IMR-90 (cell line): ENCODE results near the gene STAC. TPM values are rescaled to one million over a fixed set of nuclear protein-coding genes. Genes with fewer than 3 reads are reported as not detected.

Experiments
- ATAC-seq: fragments of 200-7000 bp; cut with Tn5 transposase; 2 replicates; pipeline ENCODE4 v1.9.1; 2020; ENCODE audit warnings: low read depth, mild to moderate bottlenecking, moderate library complexity
- BruUV-seq: library from RNA; stranded (reverse); fragments of 400-500 nt; replicated peaks from 2 replicates; lab custom pipeline; 2021; lab: Mats Ljungman, UMichigan
- CTCF ChIA-PET: fragments of 300-600 bp; formaldehyde crosslinking; extraction: SDS; loops from one replicate; lab custom pipeline; 2021; ENCODE audit warnings: antibody characterized with exemption; lab: Yijun Ruan, JAX
- POLR2A ChIA-PET: fragments of 300-600 bp; sonication (Branson Sonifier 250); formaldehyde crosslinking; loops from one replicate; lab custom pipeline; 2022; ENCODE audit warnings: antibody characterized with exemption; ENCODE audit not compliant: unreplicated experiment; lab: Charles Lee
- DNase-seq: peaks from one replicate; pipeline ENCODE4 v3.0.0; 2013
- H2AFZ ChIP-seq: replicated peaks from 2 replicates; pipeline ENCODE3; 2013; ENCODE audit warnings: low read length, mild to moderate bottlenecking; ENCODE audit not compliant: poor library complexity
- H2AK5ac ChIP-seq: 2 replicates; pipeline ENCODE4 v1.6.1; 2013; ENCODE audit warnings: low read depth, low read length, inconsistent platforms
- H2AK9ac ChIP-seq: replicated peaks from 2 replicates; pipeline ENCODE3; 2013; ENCODE audit warnings: mild to moderate bottlenecking, low read depth, low read length, moderate library complexity; ENCODE audit not compliant: poor library complexity
- H2BK120ac ChIP-seq: 2 replicates; pipeline ENCODE4 v1.6.1; 2013; ENCODE audit warnings: low read depth, low read length, inconsistent platforms
- H2BK15ac ChIP-seq: 3 replicates; pipeline ENCODE4 v1.6.1; 2013; ENCODE audit warnings: low read depth, low read length, inconsistent platforms
- H2BK20ac ChIP-seq: 2 replicates; pipeline ENCODE4 v1.6.1; 2013; ENCODE audit warnings: low read depth, mild to moderate bottlenecking, inconsistent platforms, low read length, moderate library complexity
- H2BK5ac ChIP-seq: 2 replicates; pipeline ENCODE4 v1.6.1; 2013; ENCODE audit warnings: mild to moderate bottlenecking, low read depth, low read length, inconsistent platforms; ENCODE audit not compliant: poor library complexity, severe bottlenecking
- H3K14ac ChIP-seq: replicated peaks from 2 replicates; pipeline ENCODE4 v1.6.1; 2013; ENCODE audit warnings: low read depth, low read length, inconsistent platforms
- H3K18ac ChIP-seq: 2 replicates; pipeline ENCODE4 v1.6.1; 2013; ENCODE audit warnings: low read depth, low read length, control low read depth
- H3K23ac ChIP-seq: 2 replicates; pipeline ENCODE4 v1.6.1; 2013; ENCODE audit warnings: low read depth, low read length, inconsistent platforms
- H3K27ac ChIP-seq: 2 replicates; pipeline ENCODE4 v1.5.1; 2013; ENCODE audit warnings: mild to moderate bottlenecking, control low read depth, low read length; ENCODE audit not compliant: insufficient read depth
- H3K27me3 ChIP-seq: 2 replicates; pipeline ENCODE4 v1.6.1; 2013; ENCODE audit warnings: low read length; ENCODE audit not compliant: control insufficient read depth, insufficient read depth
- H3K36me3 ChIP-seq: 2 replicates; pipeline ENCODE4 v1.6.1; 2013; ENCODE audit warnings: low read length, mixed read lengths; ENCODE audit not compliant: control insufficient read depth, insufficient read depth
- H3K4ac ChIP-seq: 2 replicates; pipeline ENCODE4 v1.6.1; 2013; ENCODE audit warnings: low read depth, low read length, inconsistent platforms
- H3K4me1 ChIP-seq: 2 replicates; pipeline ENCODE4 v1.6.1; 2013; ENCODE audit warnings: low read length, mixed read lengths; ENCODE audit not compliant: control insufficient read depth, insufficient read depth
- H3K4me2 ChIP-seq: 2 replicates; pipeline ENCODE4 v1.6.1; 2013; ENCODE audit warnings: low read depth, mild to moderate bottlenecking, control low read depth, low read length, moderate library complexity
- H3K4me3 ChIP-seq: 2 replicates; pipeline ENCODE4 v1.5.1; 2013; ENCODE audit warnings: low read depth, mild to moderate bottlenecking, control low read depth, low read length, moderate library complexity; ENCODE audit not compliant: insufficient read depth
- H3K56ac ChIP-seq: 2 replicates; pipeline ENCODE4 v1.6.1; 2013; ENCODE audit warnings: low read length, inconsistent platforms; ENCODE audit not compliant: insufficient read depth; ENCODE audit errors: extremely low read depth
- H3K79me1 ChIP-seq, 2 experiments: 2 replicates each; pipeline ENCODE4 v1.6.1; 2013; ENCODE audit warnings: low read length in 2 of 2, inconsistent platforms in 1 of 2, low read depth in 1 of 2
- H3K9ac ChIP-seq: 2 replicates; pipeline ENCODE4 v1.6.1; 2013; ENCODE audit warnings: low read depth, low read length, control low read depth
- H3K9me1 ChIP-seq: 2 replicates; pipeline ENCODE4 v1.6.1; 2013; ENCODE audit warnings: low read length, inconsistent platforms; ENCODE audit not compliant: insufficient read depth
- H3K9me3 ChIP-seq: 2 replicates; pipeline ENCODE4 v1.6.1; 2013; ENCODE audit warnings: low read length; ENCODE audit not compliant: control insufficient read depth, insufficient read depth
- H4K20me1 ChIP-seq: 2 replicates; pipeline ENCODE4 v1.6.1; 2013; ENCODE audit warnings: low read length, inconsistent platforms; ENCODE audit not compliant: insufficient read depth
- H4K5ac ChIP-seq: 2 replicates; pipeline ENCODE4 v1.6.1; 2013; ENCODE audit warnings: mild to moderate bottlenecking, low read depth, low read length, control low read depth
- H4K8ac ChIP-seq, 2 experiments: 2 replicates each; pipeline ENCODE4 v1.6.1; 2013; ENCODE audit warnings: low read depth in 2 of 2, low read length in 2 of 2, control low read depth in 1 of 2, inconsistent platforms in 1 of 2
- H4K91ac ChIP-seq: 2 replicates; pipeline ENCODE4 v1.6.1; 2013; ENCODE audit warnings: low read depth, low read length, inconsistent platforms; ENCODE audit not compliant: insufficient read depth
- WGBS, 2 experiments: methylation state at CpG; one replicate each; pipeline versions ENCODE4 v1.1.5 to v1.1.7; 2013; ENCODE audit warnings: missing lambda C conversion rate in 2 of 2; ENCODE audit not compliant: insufficient read length in 1 of 2; ENCODE audit errors: extremely low coverage in 2 of 2; 5-methylcytosine and 5-hydroxymethylcytosine counted together
- dilution Hi-C: fragments of 300-500 bp; cut with HindIII; formaldehyde crosslinking; loops from one replicate; pipeline ENCODE4 v1.14.3; 2018; ENCODE audit warnings: low sequenced_read_pairs; ENCODE audit not compliant: unreplicated experiment
- in situ Hi-C: fragments of 300-500 bp; cut with MboI; formaldehyde crosslinking; loops from 3 replicates; pipeline ENCODE4 v1.14.3; 2019; ENCODE audit warnings: low sequenced_read_pairs, inconsistent platforms, mixed read lengths
- intact Hi-C: fragments of 100-400 bp; cut with micrococcal nuclease; formaldehyde crosslinking; loops from 2 replicates; pipeline ENCODE4 v1.10.0; 2022
- polyA plus RNA-seq, 3 experiments: library from polyadenylated mRNA; depleted of rRNA; stranded (reverse); fragments of >200 nt; gene quantifications; 2 replicates each; pipeline ENCODE4 v1.2.3, GENCODE V29; 2012; ENCODE audit warnings: low replicate concordance in 1 of 3
- total RNA-seq: library from RNA; depleted of rRNA; stranded (reverse); fragments of >200 nt; gene quantifications from 2 replicates; pipeline ENCODE4 v1.2.3, GENCODE V29; 2012
- TF ChIP-seq, protein P1 (sequence below): fragments of 150-350 bp; IDR thresholded peaks from 2 replicates; pipeline ENCODE4 v1.6.1; 2016; ENCODE audit warnings: low read depth, mild to moderate bottlenecking, low read length, moderate library complexity, borderline replicate concordance

Gene STAC
- total and polyA plus RNA-seq, 2 of the 4 experiments (the other 2 are of a cell fraction), result 0.19 to 0.36 TPM

DNA sequence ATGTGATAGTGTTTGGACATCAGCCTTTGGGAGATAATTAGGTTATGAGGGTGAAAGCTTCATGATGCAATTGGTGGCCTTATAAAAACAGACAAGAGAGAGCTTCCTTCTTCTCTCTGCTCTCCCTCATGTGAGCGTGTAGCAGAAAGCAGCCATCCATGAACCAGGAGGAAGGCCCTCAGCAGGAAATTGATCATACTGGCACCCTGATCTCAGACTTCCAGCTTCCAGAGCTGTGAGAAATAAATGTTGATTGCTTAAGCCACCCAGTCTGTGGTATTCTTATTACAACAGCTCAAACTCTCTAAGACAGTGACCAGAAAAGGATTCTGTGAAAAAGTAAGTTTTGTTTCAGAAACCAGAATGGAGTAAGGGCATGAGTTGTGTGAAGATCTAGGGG, 13.3 kb downstream of the STAC start:
- no peak overlapping the region for H3K56ac ChIP-seq
- no CpG with 5 or more reads among the region's 1 CpG for WGBS, 2 experiments
- TF ChIP-seq, protein P1, sequence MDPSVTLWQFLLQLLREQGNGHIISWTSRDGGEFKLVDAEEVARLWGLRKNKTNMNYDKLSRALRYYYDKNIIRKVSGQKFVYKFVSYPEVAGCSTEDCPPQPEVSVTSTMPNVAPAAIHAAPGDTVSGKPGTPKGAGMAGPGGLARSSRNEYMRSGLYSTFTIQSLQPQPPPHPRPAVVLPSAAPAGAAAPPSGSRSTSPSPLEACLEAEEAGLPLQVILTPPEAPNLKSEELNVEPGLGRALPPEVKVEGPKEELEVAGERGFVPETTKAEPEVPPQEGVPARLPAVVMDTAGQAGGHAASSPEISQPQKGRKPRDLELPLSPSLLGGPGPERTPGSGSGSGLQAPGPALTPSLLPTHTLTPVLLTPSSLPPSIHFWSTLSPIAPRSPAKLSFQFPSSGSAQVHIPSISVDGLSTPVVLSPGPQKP, result no peak
- DNase-seq, result no peak
- no peaks in the 10 kb centered on the region for H3K9me1 ChIP-seq
- H2AK9ac ChIP-seq, result no peak overlapping the region
- no peak overlapping the region for H3K23ac ChIP-seq
- no peaks in the 10 kb centered on the region for H3K9me3 ChIP-seq
- H4K91ac ChIP-seq, result no peak overlapping the region
- H3K4me1 ChIP-seq, result no peaks in the 10 kb centered on the region
- H2AK5ac ChIP-seq, result no peak overlapping the region
- BruUV-seq, result no TSS peak
- no peak overlapping the region for H4K8ac ChIP-seq
- no peak overlapping the region for H4K5ac ChIP-seq
- ChIA-PET POLR2A (no interaction called here), CTCF (no interaction called here)
- no peak overlapping the region for H2BK120ac ChIP-seq
- in situ Hi-C loops (no loop called here), dilution Hi-C loops (no loop called here), intact Hi-C loops (no loop called here)
- no peaks in the 10 kb centered on the region for H3K79me1 ChIP-seq
- no peak overlapping the region for H3K27ac ChIP-seq
- no peak overlapping the region for H3K18ac ChIP-seq
- no peak overlapping the region for H2BK15ac ChIP-seq
- no peak overlapping the region for H2BK5ac ChIP-seq
- H2BK20ac ChIP-seq, result no peak overlapping the region
- H3K4me3 ChIP-seq, result no peak overlapping the region
- H3K14ac ChIP-seq, result no peak overlapping the region
- H2AFZ ChIP-seq, result no peak overlapping the region
- H4K20me1 ChIP-seq, result no peaks in the 10 kb centered on the region
- no peaks in the 10 kb centered on the region for H3K27me3 ChIP-seq
- ATAC-seq, result no peak
- H3K4me2 ChIP-seq, result no peak overlapping the region
- H3K36me3 ChIP-seq, result no peaks in the 10 kb centered on the region
- no peak overlapping the region for H3K4ac ChIP-seq
- H3K9ac ChIP-seq, result no peak overlapping the region
